Measurements from ENCODE around the gene TRPM6.

The TRPM6 gene

GRCh38 chr9:74771672-74772071 is 116.0 kb downstream of the TRPM6 start:
- TF ChIP-seq YY1 (IDR thresholded peaks at IDR 0.05; ENCODE audit: low read depth): no peak
- TF ChIP-seq EP300 (IDR thresholded peaks at IDR 0.05; ENCODE audit: borderline replicate concordance): no peak
- TF ChIP-seq RAD21 (IDR thresholded peaks at IDR 0.05; ENCODE audit: low read depth): no peak
- no peak for TF ChIP-seq FOXM1 (IDR thresholded peaks at IDR 0.05; ENCODE audit: borderline replicate concordance, low read depth)
- TF ChIP-seq, protein P1, sequence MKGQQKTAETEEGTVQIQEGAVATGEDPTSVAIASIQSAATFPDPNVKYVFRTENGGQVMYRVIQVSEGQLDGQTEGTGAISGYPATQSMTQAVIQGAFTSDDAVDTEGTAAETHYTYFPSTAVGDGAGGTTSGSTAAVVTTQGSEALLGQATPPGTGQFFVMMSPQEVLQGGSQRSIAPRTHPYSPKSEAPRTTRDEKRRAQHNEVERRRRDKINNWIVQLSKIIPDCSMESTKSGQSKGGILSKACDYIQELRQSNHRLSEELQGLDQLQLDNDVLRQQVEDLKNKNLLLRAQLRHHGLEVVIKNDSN (IDR thresholded peaks at IDR 0.05): no peak
- TF ChIP-seq REST (IDR thresholded peaks at IDR 0.05; ENCODE audit: low read depth): no peak
- no peak for TF ChIP-seq NFIC (IDR thresholded peaks at IDR 0.05)
- no peak for TF ChIP-seq ZBTB7A (IDR thresholded peaks at IDR 0.05; ENCODE audit: low read depth)
- no peak for TF ChIP-seq TEAD4 (IDR thresholded peaks at IDR 0.05)
- no peak for TF ChIP-seq TCF12 (IDR thresholded peaks at IDR 0.05; ENCODE audit: low read depth)

GRCh38 chr9:74771262-74771585 is 116.5 kb downstream of the TRPM6 start:
- no peak for TF ChIP-seq FOXM1 (IDR thresholded peaks at IDR 0.05; ENCODE audit: borderline replicate concordance, low read depth)
- TF ChIP-seq EGR1 (IDR thresholded peaks at IDR 0.05): no peak
- no peak for TF ChIP-seq CEBPB (IDR thresholded peaks at IDR 0.05)

GRCh38 chr9:74770508-74771261 is 117.0 kb downstream of the TRPM6 start:
- TF ChIP-seq RAD21 (IDR thresholded peaks at IDR 0.05; ENCODE audit: low read depth) (no peak), FOXM1 (IDR thresholded peaks at IDR 0.05; ENCODE audit: borderline replicate concordance, low read depth) (no peak), CREB1 (IDR thresholded peaks at IDR 0.05; ENCODE audit: low read depth) (no peak), TCF12 (IDR thresholded peaks at IDR 0.05; ENCODE audit: low read depth) (no peak)
- TF ChIP-seq, protein P2, sequence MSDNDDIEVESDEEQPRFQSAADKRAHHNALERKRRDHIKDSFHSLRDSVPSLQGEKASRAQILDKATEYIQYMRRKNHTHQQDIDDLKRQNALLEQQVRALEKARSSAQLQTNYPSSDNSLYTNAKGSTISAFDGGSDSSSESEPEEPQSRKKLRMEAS (IDR thresholded peaks at IDR 0.05): no peak

DNA sequence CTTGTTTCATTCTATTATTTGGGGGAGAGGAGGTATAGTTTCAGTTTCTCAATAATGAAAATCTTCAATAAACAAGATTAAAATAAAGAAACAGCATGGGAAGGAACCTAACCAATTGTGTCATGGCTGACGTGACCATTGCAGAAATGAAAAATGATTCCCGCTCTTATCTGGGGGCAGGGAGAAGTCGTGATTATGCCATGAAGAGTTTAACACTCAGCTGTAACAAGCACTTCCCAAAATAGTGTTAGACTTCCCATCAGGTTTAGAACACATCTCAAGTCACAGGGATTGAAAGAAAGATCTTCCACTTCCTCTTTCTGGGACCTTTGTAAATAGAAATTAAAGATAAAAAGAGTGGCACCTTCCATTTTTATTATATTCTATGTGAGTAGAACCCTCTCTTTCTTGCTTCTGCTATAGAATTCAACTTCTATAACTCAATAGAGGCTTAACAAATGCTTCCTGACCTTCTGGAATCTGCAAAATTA is 122.2 kb downstream of the TRPM6 start:
- TF ChIP-seq, protein P1 (IDR thresholded peaks at IDR 0.05): no peak
- TF ChIP-seq ZBTB7A (IDR thresholded peaks at IDR 0.05; ENCODE audit: low read depth) (no peak), TAF1 (IDR thresholded peaks at IDR 0.05; ENCODE audit: low read depth) (no peak), RAD21 (IDR thresholded peaks at IDR 0.05; ENCODE audit: low read depth) (no peak), EP300 (IDR thresholded peaks at IDR 0.05; ENCODE audit: borderline replicate concordance) (no peak), CEBPB (IDR thresholded peaks at IDR 0.05) (no peak), TEAD4 (IDR thresholded peaks at IDR 0.05) (no peak), CREB1 (IDR thresholded peaks at IDR 0.05; ENCODE audit: low read depth) (no peak), FOXM1 (IDR thresholded peaks at IDR 0.05; ENCODE audit: borderline replicate concordance, low read depth) (no peak), TCF12 (IDR thresholded peaks at IDR 0.05; ENCODE audit: low read depth) (no peak), EGR1 (IDR thresholded peaks at IDR 0.05) (no peak), YY1 (IDR thresholded peaks at IDR 0.05; ENCODE audit: low read depth) (no peak), REST (IDR thresholded peaks at IDR 0.05; ENCODE audit: low read depth) (no peak), NFIC (IDR thresholded peaks at IDR 0.05) (no peak)
- TF ChIP-seq, protein P2 (IDR thresholded peaks at IDR 0.05): no peak

GRCh38 chr9:74762950-74763349 is 124.8 kb downstream of the TRPM6 start:
- TF ChIP-seq EGR1 (IDR thresholded peaks at IDR 0.05): no peak
- no peak for TF ChIP-seq REST (IDR thresholded peaks at IDR 0.05; ENCODE audit: low read depth)
- no peak for TF ChIP-seq CREB1 (IDR thresholded peaks at IDR 0.05; ENCODE audit: low read depth)
- TF ChIP-seq YY1 (IDR thresholded peaks at IDR 0.05; ENCODE audit: low read depth): no peak
- TF ChIP-seq TAF1 (IDR thresholded peaks at IDR 0.05; ENCODE audit: low read depth): no peak

Measured in Ishikawa (cell line).